HG02981 (cell line): ENCODE results near the gene COL4A2.
"Not testable (repeated sequence)": the region's sequence is repeated elsewhere in the genome, so short reads cannot be mapped to it uniquely, and the experiment has no call there.

Experiments
- ATAC-seq: cut with Tn5 transposase; IDR thresholded peaks from one replicate; pipeline ENCODE4 v1.9.1; 2021; ENCODE audit warnings: mild to moderate bottlenecking, moderate library complexity; ENCODE audit not compliant: unreplicated experiment

COL4A2 gene

GRCh38 chr13:110305949-110306339 lies 1.1 kb upstream of the COL4A2 start:
- ATAC-seq: no peak

GRCh38 chr13:110306340-110306959 lies 634 bp upstream of the COL4A2 start:
- ATAC-seq: no peak

DNA sequence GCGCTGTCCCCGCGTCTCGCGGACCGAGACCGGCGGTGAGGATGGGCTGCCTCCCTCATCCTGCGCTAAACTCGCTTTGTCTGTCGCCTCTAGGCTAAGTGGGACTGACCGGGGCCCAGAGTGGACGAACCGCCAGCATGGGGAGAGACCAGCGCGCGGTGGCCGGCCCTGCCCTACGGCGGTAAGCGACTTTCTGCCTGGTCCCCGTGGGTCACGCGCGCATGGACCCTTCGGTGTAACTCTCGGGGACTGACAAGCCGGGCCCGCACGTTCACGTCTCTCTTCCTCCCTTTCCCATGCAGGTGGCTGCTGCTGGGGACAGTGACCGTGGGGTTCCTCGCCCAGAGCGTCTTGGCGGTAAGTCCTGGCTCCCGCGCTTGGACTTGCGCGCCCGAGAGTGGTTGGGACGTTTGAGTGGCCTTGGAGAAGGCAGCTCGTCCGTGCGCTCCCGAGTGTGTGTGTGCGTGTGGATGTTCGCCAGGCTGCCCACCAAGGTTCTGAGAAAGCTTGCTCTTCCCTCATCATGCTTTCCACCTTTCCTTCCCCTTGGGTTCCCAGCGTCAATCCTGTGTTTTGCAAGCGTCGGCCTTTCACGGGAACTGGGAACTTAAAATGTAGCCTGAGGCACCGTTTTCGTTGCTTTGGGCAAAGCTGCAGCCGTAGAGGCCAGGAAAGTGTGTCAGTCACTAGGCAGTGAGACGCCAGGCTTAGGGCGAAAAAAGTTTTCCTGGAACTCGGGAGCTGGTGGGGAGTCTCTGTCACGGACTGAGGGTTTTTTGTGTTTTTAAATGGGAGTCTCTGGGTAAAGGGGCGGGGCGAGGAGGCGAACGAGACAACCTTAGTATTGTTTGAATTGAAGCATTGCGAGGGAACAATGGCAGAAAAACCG lies 927 bp downstream of the COL4A2 start:
- no peak for ATAC-seq

GRCh38 chr13:110308656-110309359 lies 1.7 kb downstream of the COL4A2 start:
- no peak for ATAC-seq

DNA sequence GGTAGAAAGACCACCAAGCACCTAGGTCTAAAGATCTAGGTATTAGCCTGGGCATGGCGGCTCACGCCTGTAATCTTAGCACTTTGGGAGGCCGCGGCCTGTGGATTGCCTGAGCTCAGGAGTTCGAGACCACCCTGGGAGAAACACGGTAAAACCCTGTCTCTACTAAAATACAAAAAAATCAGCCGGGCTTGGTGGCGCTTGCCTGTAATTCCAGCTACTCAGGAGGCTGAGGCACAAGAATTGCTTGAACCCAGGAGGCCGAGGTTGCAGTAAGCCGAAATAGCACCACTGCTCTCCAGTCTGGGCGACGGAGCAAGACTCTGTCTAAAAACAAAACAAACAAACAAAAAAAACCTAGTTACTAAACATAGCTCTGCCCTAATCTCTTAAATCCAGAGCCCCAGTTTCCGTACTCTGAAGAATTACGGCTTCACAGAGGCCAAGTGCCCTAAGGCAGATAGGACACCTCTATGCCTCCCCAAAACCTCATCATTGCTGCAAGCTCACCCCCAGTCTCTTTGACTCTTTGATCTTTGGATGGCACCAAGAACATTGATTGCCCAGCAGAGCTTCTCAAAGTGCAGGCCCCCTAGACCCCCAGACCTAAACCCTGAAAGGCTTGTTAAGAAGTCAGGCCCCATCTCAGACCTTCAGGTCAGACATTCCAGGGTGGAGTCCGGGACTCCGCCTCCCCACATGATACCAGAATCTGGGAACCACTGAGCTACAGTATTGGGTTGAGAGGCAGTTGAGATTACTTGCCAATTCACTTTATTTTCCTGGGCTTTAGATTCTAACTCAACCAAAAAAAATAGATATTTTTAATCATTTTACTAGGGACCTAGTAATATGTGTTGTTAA lies 2.8 kb downstream of the COL4A2 start:
- no peak for ATAC-seq

GRCh38 chr13:110310541-110311442 lies 3.7 kb downstream of the COL4A2 start:
- no peak for ATAC-seq

DNA sequence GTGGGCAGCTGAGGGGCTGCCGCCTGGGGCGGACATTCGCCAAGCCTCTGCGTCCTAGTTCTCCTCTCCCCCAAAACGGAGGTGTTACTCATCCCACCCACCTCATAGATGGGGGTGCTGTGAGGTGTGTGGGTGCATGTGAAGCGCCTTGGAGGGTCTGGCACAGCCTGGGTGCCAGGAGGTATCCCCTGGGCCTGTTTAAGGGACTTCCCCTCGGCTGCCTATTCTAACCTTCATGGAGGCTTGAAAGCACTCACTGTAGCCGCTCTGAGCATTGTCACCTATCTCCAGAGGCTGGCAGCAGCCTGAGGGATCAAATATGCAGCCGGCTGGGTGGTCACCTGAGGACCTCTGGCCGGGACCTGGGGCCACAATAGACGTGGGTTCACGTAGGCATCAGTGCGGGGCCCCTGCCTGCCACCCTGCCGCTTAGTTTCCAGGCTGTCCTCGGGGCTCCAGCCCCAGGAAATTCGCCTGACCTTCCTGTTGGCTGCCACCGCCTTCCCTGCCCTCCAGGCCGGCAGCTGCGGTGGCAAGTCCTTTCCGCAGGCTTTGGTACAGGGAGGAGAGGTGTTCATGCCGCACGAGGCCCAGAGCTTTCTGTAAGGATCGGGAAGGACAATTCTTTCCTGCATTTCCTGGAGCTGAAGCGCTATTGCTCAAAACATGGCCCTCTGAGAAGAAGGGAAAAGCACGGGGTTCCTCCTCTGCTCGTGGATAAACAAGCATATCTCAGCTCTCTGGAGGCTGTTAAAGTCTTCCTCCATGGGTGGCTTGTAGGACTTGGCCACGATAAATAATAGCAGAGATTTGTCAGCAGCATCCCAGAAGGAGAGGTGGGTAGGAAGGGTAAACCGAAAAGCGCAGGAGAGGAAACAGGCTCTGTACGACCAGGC lies 4.6 kb downstream of the COL4A2 start:
- no peak for ATAC-seq

- ATAC-seq: no peak
These were observed 5.4 kb downstream of the COL4A2 start for GRCh38 chr13:110312339-110313031.

- ATAC-seq: not testable (repeated sequence)
These were observed 6.2 kb downstream of the COL4A2 start for GRCh38 chr13:110313261-110313660.

DNA sequence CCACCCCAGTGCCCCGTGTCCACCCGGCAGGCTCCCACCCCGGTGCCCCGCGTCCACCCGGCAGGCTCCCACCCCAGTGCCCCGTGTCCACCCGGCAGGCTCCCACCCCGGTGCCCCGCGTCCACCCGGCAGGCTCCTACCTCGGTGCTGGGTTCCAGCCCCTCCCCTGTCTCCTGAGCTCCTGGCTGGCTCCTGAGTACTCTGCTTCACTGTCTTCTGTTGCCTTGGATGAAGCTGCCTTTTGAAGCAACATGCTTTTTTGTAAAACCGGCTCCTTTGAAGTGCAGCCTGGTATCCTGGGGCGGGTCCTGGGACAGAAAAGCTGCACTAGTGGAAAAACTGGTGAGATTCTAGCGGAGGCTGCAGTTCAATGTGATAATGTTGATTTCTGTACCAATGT lies 6.6 kb downstream of the COL4A2 start:
- not testable (repeated sequence) for ATAC-seq

DNA sequence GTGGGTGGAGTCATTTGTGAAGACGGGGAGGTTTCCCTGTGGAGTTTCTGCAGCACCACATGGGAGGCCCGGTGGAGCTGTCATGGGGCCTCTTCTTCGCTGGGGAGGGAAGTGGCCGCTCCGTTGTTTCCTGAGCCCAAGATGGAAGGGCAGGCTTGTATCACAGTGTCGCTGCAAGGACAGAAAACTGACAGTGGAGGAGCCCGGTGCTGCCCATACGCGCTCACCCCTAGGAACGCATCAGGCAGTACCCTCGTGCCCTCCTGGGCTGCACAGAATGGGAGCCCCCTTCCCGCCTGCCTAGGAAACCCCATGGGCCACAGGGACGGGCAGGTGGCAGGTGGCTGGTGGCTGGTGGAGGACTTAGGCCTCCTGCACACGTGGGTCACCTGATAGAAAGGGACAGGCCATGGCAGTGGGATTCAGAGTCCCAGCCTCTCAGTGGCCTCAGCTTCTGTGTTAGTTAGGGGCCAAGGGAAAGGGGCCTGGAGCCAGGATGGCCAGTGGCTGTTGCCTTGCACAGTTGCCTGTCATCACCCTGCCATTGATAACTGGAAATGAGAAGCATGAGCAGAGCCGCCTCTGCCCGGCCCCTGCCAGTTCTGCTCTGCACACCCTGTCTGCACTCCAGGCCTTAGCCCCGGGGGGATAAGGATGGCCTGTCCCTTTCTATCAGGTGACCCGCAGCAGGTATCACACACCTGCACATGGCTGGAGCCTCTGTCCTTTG lies 7.6 kb downstream of the COL4A2 start:
- ATAC-seq: no peak

DNA sequence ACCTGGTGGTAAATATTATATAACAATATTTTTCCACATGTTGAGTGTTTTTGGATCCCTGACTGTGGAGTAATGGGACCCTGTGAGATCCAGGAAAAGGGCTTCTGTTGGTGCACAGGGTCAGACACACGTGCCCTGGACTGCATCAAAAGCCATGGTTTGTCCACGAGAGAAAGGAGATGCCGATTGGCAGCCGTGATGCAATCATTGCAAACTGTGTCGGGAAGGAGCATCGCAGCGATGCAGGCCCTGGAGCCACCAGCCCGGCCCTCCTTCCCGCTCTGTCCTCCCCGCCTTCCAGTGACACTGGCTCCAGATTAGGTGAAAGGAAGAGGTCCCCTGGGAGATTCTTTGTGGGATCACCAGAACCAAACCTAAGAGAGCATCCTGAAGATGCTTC lies 9.1 kb downstream of the COL4A2 start:
- no peak for ATAC-seq

DNA sequence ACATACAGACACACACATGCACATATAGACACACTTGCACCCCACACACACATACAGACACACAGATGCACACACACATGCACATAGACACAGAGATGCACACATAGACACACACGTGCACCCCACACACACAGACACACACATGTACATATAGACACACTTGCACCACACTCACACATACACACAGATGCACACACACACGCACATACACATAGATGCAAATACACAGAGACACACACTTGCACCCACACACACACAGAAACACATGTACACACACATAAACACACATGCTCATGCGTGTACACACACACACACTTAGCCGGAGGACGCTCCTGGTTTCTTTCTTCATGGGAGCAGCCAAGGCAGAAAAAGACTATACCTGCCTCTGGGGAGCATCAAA lies 10.0 kb downstream of the COL4A2 start:
- ATAC-seq: no peak

DNA sequence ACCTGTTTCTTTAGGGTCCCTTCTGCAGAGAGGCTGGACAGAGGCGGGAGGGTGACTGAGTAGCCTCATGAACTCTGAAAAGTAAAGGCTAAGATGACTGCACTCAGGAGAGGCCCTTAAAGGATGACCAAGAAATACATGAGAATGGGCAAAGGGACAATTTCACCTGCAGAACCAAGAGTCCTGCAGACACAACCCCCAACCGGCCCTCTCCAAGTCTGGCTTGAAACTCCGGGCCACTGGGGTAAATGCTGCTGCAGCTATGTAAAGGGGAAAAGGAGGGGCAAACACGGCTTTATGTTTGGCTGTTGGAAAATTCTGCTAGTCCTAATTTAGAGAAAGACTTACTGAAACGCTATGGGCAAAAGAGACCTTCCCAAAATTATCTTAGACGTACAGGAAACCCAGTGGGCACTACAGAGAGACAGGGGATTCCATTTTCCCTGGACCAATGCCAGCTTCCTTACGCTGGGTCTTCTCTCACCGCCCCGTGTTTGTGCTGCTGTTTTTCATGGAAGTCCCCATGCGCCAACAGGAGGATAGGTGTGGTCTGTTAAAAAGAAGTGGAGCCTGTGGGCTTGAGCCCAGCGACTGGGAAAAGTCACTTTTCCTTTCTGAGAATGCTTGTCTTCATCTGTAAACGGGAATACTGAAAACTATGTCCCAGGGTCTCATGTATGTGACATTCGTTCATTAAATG lies 10.6 kb downstream of the COL4A2 start:
- ATAC-seq: no peak

- ATAC-seq: no peak
These were observed 11.8 kb downstream of the COL4A2 start for GRCh38 chr13:110318920-110319319.

DNA sequence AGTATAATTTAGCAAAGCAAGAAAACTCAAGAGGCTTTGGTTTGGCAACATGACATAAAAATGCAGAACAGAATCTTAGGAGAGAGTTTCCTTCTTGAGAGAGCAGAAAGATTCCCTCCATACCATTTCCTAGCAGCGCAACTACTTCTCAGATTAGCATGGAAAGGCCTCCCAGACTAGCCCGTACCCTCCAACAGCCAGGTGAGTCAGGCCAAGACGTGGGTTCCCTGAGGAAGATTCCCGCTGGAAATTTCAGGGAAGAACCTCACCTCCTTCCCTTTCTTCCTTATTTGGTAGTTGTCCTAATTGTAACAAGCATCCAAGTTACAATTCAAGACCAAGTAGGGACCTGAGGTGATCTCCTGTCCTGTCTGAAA lies 12.3 kb downstream of the COL4A2 start:
- ATAC-seq: no peak
